Smooth muscle cell (in vitro differentiated cells): ENCODE results near the gene KXD1. TPM values are rescaled to one million over a fixed set of nuclear protein-coding genes. Genes with fewer than 3 reads are reported as not detected.
"Not testable (repeated sequence)": the region's sequence is repeated elsewhere in the genome, so short reads cannot be mapped to it uniquely, and the experiment has no call there.

Source experiments
- DNase-seq: peaks from one replicate; lab custom pipeline; 2025; ENCODE audit not compliant: unreplicated experiment; lab: John Stamatoyannopoulos, UW
- H2AFZ ChIP-seq: fragments of 200-600 bp; sonication (generic); 2 replicates; pipeline ENCODE4 v1.6.0; 2016; ENCODE audit warnings: antibody characterized with exemption, low read depth, mild to moderate bottlenecking
- H3F3A ChIP-seq: fragments of 200-600 bp; sonication (generic); 2 replicates; pipeline ENCODE4 v1.6.0; 2017; ENCODE audit warnings: antibody characterized with exemption, low read depth
- H3K27ac ChIP-seq: fragments of 200-600 bp; sonication (generic); 2 replicates; pipeline ENCODE4 v1.5.1; 2016; ENCODE audit warnings: low read depth, mild to moderate bottlenecking
- H3K27me3 ChIP-seq: fragments of 200-600 bp; sonication (generic); 2 replicates; pipeline ENCODE4 v1.6.1; 2016; ENCODE audit warnings: low read depth, mild to moderate bottlenecking
- H3K36me3 ChIP-seq: fragments of 200-600 bp; sonication (generic); 2 replicates; pipeline ENCODE4 v1.5.1; 2016; ENCODE audit warnings: low read depth
- H3K4me1 ChIP-seq: fragments of 200-600 bp; sonication (generic); 2 replicates; pipeline ENCODE4 v1.5.1; 2016; ENCODE audit warnings: low read depth
- H3K4me2 ChIP-seq: fragments of 200-600 bp; sonication (generic); 2 replicates; pipeline ENCODE4 v1.6.0; 2016; ENCODE audit warnings: mild to moderate bottlenecking
- H3K4me3 ChIP-seq: fragments of 200-600 bp; sonication (generic); 2 replicates; pipeline ENCODE4 v1.5.1; 2016; ENCODE audit warnings: mild to moderate bottlenecking
- H3K79me2 ChIP-seq: fragments of 200-600 bp; sonication (generic); 2 replicates; pipeline ENCODE4 v1.6.0; 2016; ENCODE audit warnings: low read depth, mild to moderate bottlenecking
- H3K9ac ChIP-seq: fragments of 200-600 bp; sonication (generic); 2 replicates; pipeline ENCODE4 v1.6.0; 2016; ENCODE audit warnings: low read depth
- H3K9me3 ChIP-seq: fragments of 200-600 bp; sonication (generic); replicated peaks from 2 replicates; pipeline ENCODE4 v1.5.1; 2016; ENCODE audit warnings: low read depth
- H4K20me1 ChIP-seq: fragments of 200-600 bp; sonication (generic); 2 replicates; pipeline ENCODE4 v1.6.0; 2016; ENCODE audit warnings: low read depth
- CTCF ChIP-seq: fragments of 200-600 bp; sonication (generic); IDR thresholded peaks from 2 replicates; pipeline ENCODE4 v1.5.1; 2017; ENCODE audit warnings: borderline replicate concordance, mild to moderate bottlenecking, antibody characterized with exemption; ENCODE audit not compliant: insufficient read depth, poor library complexity, severe bottlenecking
- WGBS: methylation state at CpG from one replicate; pipeline ENCODE4 v1.1.7; 2016; ENCODE audit warnings: low lambda C conversion rate; 5-methylcytosine and 5-hydroxymethylcytosine counted together
- polyA plus RNA-seq: library from polyadenylated mRNA; unstranded; fragments of >200 nt; fragmentation: Nextera tagmentation; extraction: Ambion mirVana; gene quantifications from 2 replicates; pipeline ENCODE4 v1.2.1, GENCODE V29; 2016
- total RNA-seq: library from RNA; depleted of rRNA; stranded (reverse); fragments of >200 nt; gene quantifications from 2 replicates; pipeline ENCODE4 v1.2.3, GENCODE V29; 2014

The KXD1 gene
- total and polyA plus RNA-seq, 2 experiments from 2014 or later: 75.4 to 134 TPM

- H3K27me3 ChIP-seq: peaks cover 9% of the 10 kb centered on the region
- no peak overlapping the region for H3K4me3 ChIP-seq
- 96% methylated on average over 20 of the region's 20 CpGs for WGBS
Measured at GRCh38 chr19:18599485-18599884, 41.8 kb downstream of the KXD1 start.

GRCh38 chr19:18600692-18601397 is 43.2 kb downstream of the KXD1 start:
- Histone ChIP-seq H3F3A (peaks cover 12% of the 10 kb centered on the region), H4K20me1 (peaks cover 71% of the 10 kb centered on the region), H3K79me2 (peaks cover 23% of the 10 kb centered on the region), H3K27me3 (peaks cover 11% of the 10 kb centered on the region), H3K4me1 (peaks cover 19% of the 10 kb centered on the region)
- not testable (repeated sequence) for H3K9ac ChIP-seq, H3K36me3 ChIP-seq, H3K9me3 ChIP-seq, H3K4me2 ChIP-seq, H3K4me3 ChIP-seq, H2AFZ ChIP-seq, H3K27ac ChIP-seq, DNase-seq
- WGBS: 93% methylated on average over 15 of the region's 15 CpGs

More at GRCh38 chr19:18599485-18599884, 41.8 kb downstream of the KXD1 start:
- no peak for TF ChIP-seq CTCF
- Histone ChIP-seq H3K4me2 (no peak overlapping the region), H3K79me2 (peaks cover 22% of the 10 kb centered on the region), H2AFZ (no peak overlapping the region), H3K9ac (no peak overlapping the region), H3K9me3 (no peaks in the 10 kb centered on the region), H4K20me1 (peaks cover 75% of the 10 kb centered on the region), H3K27ac (no peak overlapping the region), H3K4me1 (peaks cover 21% of the 10 kb centered on the region), H3F3A (peaks cover 12% of the 10 kb centered on the region), H3K36me3 (no peaks in the 10 kb centered on the region)
- no peak for DNase-seq

DNA sequence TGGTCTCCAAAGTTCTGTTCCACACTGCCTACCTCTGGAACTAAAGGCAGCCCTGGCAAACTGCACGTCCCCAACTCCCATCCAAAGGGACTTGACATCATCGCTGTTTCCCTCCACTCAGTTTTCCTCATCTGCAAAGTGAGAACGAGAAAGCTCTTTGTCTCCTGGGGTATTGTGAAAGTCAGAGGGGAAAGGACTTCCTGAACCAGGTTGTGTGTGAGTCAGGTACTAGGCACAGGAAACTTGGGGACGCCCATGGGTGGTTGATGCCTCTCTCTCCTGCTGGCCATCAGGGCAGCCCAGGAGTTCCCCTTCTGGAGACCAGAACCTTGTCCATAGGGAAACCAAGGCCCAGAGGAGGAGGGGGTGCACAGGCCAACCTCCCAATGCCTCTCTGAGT is 44.2 kb downstream of the KXD1 start:
- 86% methylated on average over 4 of the region's 4 CpGs for WGBS
- Histone ChIP-seq H2AFZ (no peak overlapping the region), H3K9me3 (no peaks in the 10 kb centered on the region), H3K4me1 (peaks cover 19% of the 10 kb centered on the region), H3K9ac (no peak overlapping the region), H3K4me2 (no peak overlapping the region), H3K27me3 (peaks cover 15% of the 10 kb centered on the region), H3K79me2 (peaks cover 27% of the 10 kb centered on the region), H3K4me3 (no peak overlapping the region), H3F3A (peaks cover 12% of the 10 kb centered on the region), H3K36me3 (no peaks in the 10 kb centered on the region), H4K20me1 (peaks cover 63% of the 10 kb centered on the region), H3K27ac (no peak overlapping the region)
- no peak for TF ChIP-seq CTCF
- no peak for DNase-seq

GRCh38 chr19:18603255-18603957 is 45.7 kb downstream of the KXD1 start:
- Histone ChIP-seq H3K4me1 (peaks cover 28% of the 10 kb centered on the region), H3K27ac (peak overlapping the region; percentile 57), H3K27me3 (peaks cover 30% of the 10 kb centered on the region), H3K9me3 (no peaks in the 10 kb centered on the region), H3K9ac (peak overlapping the region; percentile 29), H3K4me2 (peak overlapping the region; percentile 90), H3F3A (peaks cover 12% of the 10 kb centered on the region), H3K36me3 (no peaks in the 10 kb centered on the region), H2AFZ (no peak overlapping the region), H3K79me2 (peaks cover 27% of the 10 kb centered on the region), H4K20me1 (peaks cover 62% of the 10 kb centered on the region), H3K4me3 (peak overlapping the region; percentile 57)
- no peak for DNase-seq
- 16% methylated on average over 13 of the region's 32 CpGs for WGBS
- peak; percentile 18 for TF ChIP-seq CTCF
